Pancreas (tissue), 10 donors: ENCODE results near the gene SHROOM4. TPM values are rescaled to one million over a fixed set of nuclear protein-coding genes. Genes with fewer than 3 reads are reported as not detected.

Experiments used
- ATAC-seq, 4 donors: fragments of 200-7000 bp; cut with Tn5 transposase; one replicate each; pipeline versions ENCODE4 v1.8.0 to v1.9.1; 2020; ENCODE audit warnings: mild to moderate bottlenecking in 4 of 4, moderate library complexity in 4 of 4
- DNase-seq, 6 donors: peaks; one replicate each; pipeline ENCODE4 v3.0.0-alpha.2; 2020
- FAIRE-seq: peaks from 2 replicates; lab custom pipeline; 2012; peaks lifted over from hg19 to GRCh38; lab: Jason Lieb, UNC
- H3K27ac ChIP-seq, 4 donors: fragments of 200-600 bp; sonication (generic); 1 replicate in 3 of 4; 2 replicates in 1 of 4; pipeline versions ENCODE4 v1.5.0 to v1.8.0; 2020
- H3K27me3 ChIP-seq, 4 donors: fragments of 200-600 bp; one replicate each; pipeline ENCODE4 v1.8.0; 2021
- H3K36me3 ChIP-seq, 3 donors: fragments of 200-600 bp; sonication (generic) in 1 of 3; one replicate each; pipeline versions ENCODE4 v1.5.0 to v1.8.0; 2020 to 2021
- H3K4me1 ChIP-seq, 3 donors: fragments of 200-600 bp; one replicate each; pipeline ENCODE4 v1.8.0; 2021
- H3K4me3 ChIP-seq, 4 donors: fragments of 200-600 bp; sonication (generic) in 2 of 4; one replicate each; pipeline versions ENCODE4 v1.5.0 to v1.8.0; 2020 to 2021
- H3K9me3 ChIP-seq, 4 donors: fragments of 200-600 bp; one replicate each; pipeline ENCODE4 v1.8.0; 2021
- CTCF ChIP-seq, 4 donors: fragments of 200-600 bp; sonication (generic) in 3 of 4; IDR thresholded peaks; one replicate each; pipeline versions ENCODE4 v1.5.0 to v1.8.0; 2021; ENCODE audit warnings: antibody characterized with exemption in 4 of 4
- WGBS, 2 donors: extraction: QIAGEN DNeasy Blood & Tissue Kit; methylation state at CpG; one replicate each; pipeline ENCODE4 v1.1.7; 2013; 5-methylcytosine and 5-hydroxymethylcytosine counted together
- intact Hi-C, 3 donors: fragments of 100-400 bp; cut with DNase I; formaldehyde crosslinking; loops; one replicate each; pipeline versions ENCODE4 v1.11.1 to v1.14.2; 2022
- polyA plus RNA-seq, 2 donors: library from polyadenylated mRNA; stranded (reverse); fragments of 200-250 nt; gene quantifications; one replicate each; pipeline ENCODE4 v1.2.3, GENCODE V29; 2013
- total RNA-seq, 6 donors: library from RNA; stranded (reverse); fragmentation: NEBNext Ultra II Directional in 4 of 6; extraction: Animal tissue kit (Norgen Biotek cat#: 25700) in 4 of 6; gene quantifications; one replicate each; pipeline versions ENCODE4 v1.2.1 to v1.2.4, GENCODE V29; 2021 to 2023
- donor health status: healthy with polysubstance abuse.
- donor health status: DM: no; HTN: no; CAD: no; lungs with moderate emphysema.
- donor health status: DM: no; HTN: no; CAD: no.
- donor health status: control.
- donor health status: control.
- donor health status: Bipolar disorder and iron deficiency.
- donor health status: DM: yes; HTN: yes; CAD: no.
- donor health status: DM: no; HTN: no; CAD: no.
- donor health status: DM: no; HTN: no; CAD: no.
- donor health status: DM: yes; HTN: yes; CAD: no.

The SHROOM4 gene
- total RNA-seq (1 to 10 TPM in 2 of 6 donors, under 1 TPM in 4; 0.46 to 1.7 (median 0.87) TPM), polyA plus RNA-seq (1 to 10 TPM; 1.3 to 1.7 TPM)

GRCh38 chrX:50813843-50814661 is at the start of gene SHROOM4:
Gene SHROOM4, minus strand, starts transcription at chrX:50814194. Its CDS starts 176 bp downstream, at chrX:50814018.
- WGBS, 2 donors: 33 to 34% methylated on average over 47 of the region's 47 CpGs
- FAIRE-seq: no peak
- Histone ChIP-seq H3K4me3 (peak within 1 kb of the TSS; percentile 5 to 32 (median 26)), H3K27ac (peak within 1 kb of the TSS in 2 of 4 donors; percentile 18 to 19), H3K4me1 (no peaks in the 10 kb centered on the region), H3K36me3 (no peaks in the 10 kb centered on the region), H3K9me3 (no peaks in the 10 kb centered on the region), H3K27me3 (peaks cover 0 to 12% (median 2%) of the 10 kb centered on the region in 4 donors)
- intact Hi-C loops: no loop called here
- peak in 4 of 6 donors; percentile 14 to 57 (median 37) for DNase-seq
- TF ChIP-seq CTCF (IDR thresholded peaks at IDR 0.05): no peak
- ATAC-seq: peak; percentile 24 to 81 (median 63)

- FAIRE-seq (no peak), DNase-seq (no peak), ATAC-seq (no peak)
- Histone ChIP-seq H3K4me1 (no peaks in the 10 kb centered on the region), H3K27ac (no peak overlapping the region), H3K36me3 (no peaks in the 10 kb centered on the region), H3K4me3 (no peak overlapping the region), H3K27me3 (peaks cover 0 to 3% (median 0%) of the 10 kb centered on the region in 4 donors), H3K9me3 (no peaks in the 10 kb centered on the region)
- 82 to 98% methylated on average over 1 of the region's 1 CpG for WGBS, 2 donors
- no peak for TF ChIP-seq CTCF (IDR thresholded peaks at IDR 0.05)
- intact Hi-C loops: no loop called here
Observed at GRCh38 chrX:50863471-50863870, 49.5 kb upstream of the SHROOM4 start.

GRCh38 chrX:50860518-50860917 is 46.5 kb upstream of the SHROOM4 start:
- DNase-seq (no peak), FAIRE-seq (no peak), ATAC-seq (no peak)
- H3K4me3 ChIP-seq: no peak overlapping the region
- peaks cover 0 to 7% (median 0%) of the 10 kb centered on the region in 4 donors for H3K27me3 ChIP-seq
- no peaks in the 10 kb centered on the region for H3K9me3 ChIP-seq
- TF ChIP-seq CTCF (IDR thresholded peaks at IDR 0.05): no peak
- 65 to 73% methylated on average over 3 of the region's 3 CpGs for WGBS, 2 donors
- H3K27ac ChIP-seq: no peak overlapping the region
- H3K36me3 ChIP-seq: no peaks in the 10 kb centered on the region
- intact Hi-C loops: no loop called here
- H3K4me1 ChIP-seq: no peaks in the 10 kb centered on the region

- no peak overlapping the region for H3K27ac ChIP-seq
- H3K36me3 ChIP-seq: no peaks in the 10 kb centered on the region
- H3K4me1 ChIP-seq: no peaks in the 10 kb centered on the region
- WGBS, 2 donors: 64 to 72% methylated on average over 3 of the region's 3 CpGs
- H3K4me3 ChIP-seq: no peak overlapping the region
- peaks cover 0 to 7% (median 1%) of the 10 kb centered on the region in 4 donors for H3K27me3 ChIP-seq
- no peak for TF ChIP-seq CTCF (IDR thresholded peaks at IDR 0.05)
- FAIRE-seq: no peak
- no peak for DNase-seq
- intact Hi-C loops: no loop called here
- ATAC-seq: no peak
- no peaks in the 10 kb centered on the region for H3K9me3 ChIP-seq
Observed at GRCh38 chrX:50858548-50858947, 44.6 kb upstream of the SHROOM4 start.

- FAIRE-seq (no peak), ATAC-seq (peak in 2 of 4 donors; percentile 19 to 57), DNase-seq (no peak)
- no peaks in the 10 kb centered on the region for H3K9me3 ChIP-seq
- no peak for TF ChIP-seq CTCF (IDR thresholded peaks at IDR 0.05)
- WGBS, 2 donors: 29 to 44% methylated on average over 1 of the region's 1 CpG
- no peak overlapping the region for H3K4me3 ChIP-seq
- H3K4me1 ChIP-seq: no peaks in the 10 kb centered on the region
- intact Hi-C loops: no loop called here
- no peak overlapping the region for H3K27ac ChIP-seq
- H3K27me3 ChIP-seq: peaks cover 0 to 9% (median 1%) of the 10 kb centered on the region in 4 donors
- no peaks in the 10 kb centered on the region for H3K36me3 ChIP-seq
Observed at GRCh38 chrX:50853399-50853798, 39.4 kb upstream of the SHROOM4 start.
